ENCODE data around the gene GPR158.
"Not testable (repeated sequence)": the region's sequence is repeated elsewhere in the genome, so short reads cannot be mapped to it uniquely, and the experiment has no call there.

DNA sequence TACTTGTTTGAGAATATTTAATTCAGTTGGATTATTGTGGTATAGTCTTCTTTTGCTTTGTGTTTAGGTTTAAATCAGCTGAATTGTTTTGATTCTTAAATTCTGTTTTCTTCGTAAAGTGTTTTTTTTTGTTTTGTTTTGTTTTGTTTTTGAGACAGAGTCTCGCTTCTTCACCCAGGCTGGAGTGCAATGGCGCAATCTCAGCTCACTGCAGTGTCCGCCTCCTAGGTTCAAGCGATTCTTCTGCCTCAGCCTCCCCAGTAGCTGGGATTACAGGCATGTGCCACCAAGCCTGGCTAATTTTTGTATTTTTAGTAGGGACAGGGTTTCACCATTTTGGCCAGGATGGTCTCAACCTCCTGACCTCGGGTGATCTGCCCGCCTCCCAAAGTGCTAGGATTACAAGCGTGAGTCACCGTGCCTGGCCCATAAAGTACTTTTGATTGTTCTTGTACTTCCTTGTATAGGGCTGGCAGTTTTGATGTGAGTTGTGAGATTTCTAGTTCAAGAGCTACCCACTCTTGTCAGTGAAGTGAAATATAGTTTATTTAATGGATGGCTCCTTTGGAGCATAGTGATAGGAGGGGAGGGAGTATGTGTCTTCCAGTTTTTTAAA is 142.9 kb downstream of the GPR158 start:
- TF ChIP-seq, protein P1, sequence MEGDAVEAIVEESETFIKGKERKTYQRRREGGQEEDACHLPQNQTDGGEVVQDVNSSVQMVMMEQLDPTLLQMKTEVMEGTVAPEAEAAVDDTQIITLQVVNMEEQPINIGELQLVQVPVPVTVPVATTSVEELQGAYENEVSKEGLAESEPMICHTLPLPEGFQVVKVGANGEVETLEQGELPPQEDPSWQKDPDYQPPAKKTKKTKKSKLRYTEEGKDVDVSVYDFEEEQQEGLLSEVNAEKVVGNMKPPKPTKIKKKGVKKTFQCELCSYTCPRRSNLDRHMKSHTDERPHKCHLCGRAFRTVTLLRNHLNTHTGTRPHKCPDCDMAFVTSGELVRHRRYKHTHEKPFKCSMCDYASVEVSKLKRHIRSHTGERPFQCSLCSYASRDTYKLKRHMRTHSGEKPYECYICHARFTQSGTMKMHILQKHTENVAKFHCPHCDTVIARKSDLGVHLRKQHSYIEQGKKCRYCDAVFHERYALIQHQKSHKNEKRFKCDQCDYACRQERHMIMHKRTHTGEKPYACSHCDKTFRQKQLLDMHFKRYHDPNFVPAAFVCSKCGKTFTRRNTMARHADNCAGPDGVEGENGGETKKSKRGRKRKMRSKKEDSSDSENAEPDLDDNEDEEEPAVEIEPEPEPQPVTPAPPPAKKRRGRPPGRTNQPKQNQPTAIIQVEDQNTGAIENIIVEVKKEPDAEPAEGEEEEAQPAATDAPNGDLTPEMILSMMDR (IDR thresholded peaks at IDR 0.05): not testable (repeated sequence)
- not testable (repeated sequence) for TF ChIP-seq ZFX (IDR thresholded peaks at IDR 0.05; ENCODE audit: borderline replicate concordance)
